Choroid plexus epithelial cell (primary cell): Measurements from ENCODE around the gene ANTXR1.
A peak's percentile ranks its signal among the peaks of the same experiment; 100 is the strongest.

Experiments used
- DNase-seq: peaks from one replicate; pipeline ENCODE4 v3.0.0-alpha.2; 2010; ENCODE audit warnings: low read depth
- H3K4me3 ChIP-seq: 2 replicates; pipeline ENCODE4 v1.5.1; 2011; ENCODE audit warnings: low read depth, mild to moderate bottlenecking, control low read depth, low read length, moderate library complexity
- TF ChIP-seq, protein P1 (sequence below): conservative IDR thresholded peaks from 2 replicates; pipeline ENCODE4 v1.5.1; 2011; ENCODE audit warnings: low read depth, mild to moderate bottlenecking, control low read depth, inconsistent platforms, low read length, moderate library complexity

The ANTXR1 gene

DNA sequence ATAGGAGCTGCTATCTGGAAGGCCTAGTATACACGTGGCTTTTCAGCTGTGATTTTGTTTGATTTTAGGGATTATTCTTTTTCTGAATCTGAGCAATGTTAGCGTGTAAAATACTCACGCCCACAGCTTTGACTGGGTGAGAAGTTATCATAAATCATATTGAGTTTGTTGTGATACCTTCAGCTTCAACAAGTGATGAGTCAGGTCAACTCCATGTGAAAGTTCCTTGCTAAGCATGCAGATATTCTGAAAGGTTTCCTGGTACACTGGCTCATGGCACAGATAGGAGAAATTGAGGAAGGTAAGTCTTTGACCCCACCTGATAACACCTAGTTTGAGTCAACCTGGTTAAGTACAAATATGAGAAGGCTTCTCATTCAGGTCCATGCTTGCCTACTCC lies 38.7 kb upstream of the ANTXR1 start, which contains the start of gene GKN1:
GKN1 (plus strand) TSS at position 386 of the 400 bp plus-strand sequence. CDS start 42 bp downstream, outside the sequence.
- no peak within 1 kb of the TSS for H3K4me3 ChIP-seq
- no peak for DNase-seq
- TF ChIP-seq, protein P1, sequence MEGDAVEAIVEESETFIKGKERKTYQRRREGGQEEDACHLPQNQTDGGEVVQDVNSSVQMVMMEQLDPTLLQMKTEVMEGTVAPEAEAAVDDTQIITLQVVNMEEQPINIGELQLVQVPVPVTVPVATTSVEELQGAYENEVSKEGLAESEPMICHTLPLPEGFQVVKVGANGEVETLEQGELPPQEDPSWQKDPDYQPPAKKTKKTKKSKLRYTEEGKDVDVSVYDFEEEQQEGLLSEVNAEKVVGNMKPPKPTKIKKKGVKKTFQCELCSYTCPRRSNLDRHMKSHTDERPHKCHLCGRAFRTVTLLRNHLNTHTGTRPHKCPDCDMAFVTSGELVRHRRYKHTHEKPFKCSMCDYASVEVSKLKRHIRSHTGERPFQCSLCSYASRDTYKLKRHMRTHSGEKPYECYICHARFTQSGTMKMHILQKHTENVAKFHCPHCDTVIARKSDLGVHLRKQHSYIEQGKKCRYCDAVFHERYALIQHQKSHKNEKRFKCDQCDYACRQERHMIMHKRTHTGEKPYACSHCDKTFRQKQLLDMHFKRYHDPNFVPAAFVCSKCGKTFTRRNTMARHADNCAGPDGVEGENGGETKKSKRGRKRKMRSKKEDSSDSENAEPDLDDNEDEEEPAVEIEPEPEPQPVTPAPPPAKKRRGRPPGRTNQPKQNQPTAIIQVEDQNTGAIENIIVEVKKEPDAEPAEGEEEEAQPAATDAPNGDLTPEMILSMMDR, result no peak

GRCh38 chr2:68974946-68975665 lies 37.9 kb upstream of the ANTXR1 start:
- DNase-seq, result peak; percentile 72
- TF ChIP-seq, protein P1, result no peak
- no peak overlapping the region for H3K4me3 ChIP-seq

GRCh38 chr2:68975844-68976243 lies 37.1 kb upstream of the ANTXR1 start:
- H3K4me3 ChIP-seq, result no peak overlapping the region
- no peak for DNase-seq
- TF ChIP-seq, protein P1, result no peak

GRCh38 chr2:68977453-68977852 lies 35.5 kb upstream of the ANTXR1 start:
- TF ChIP-seq, protein P1, result no peak
- no peak for DNase-seq
- H3K4me3 ChIP-seq, result no peak overlapping the region

DNA sequence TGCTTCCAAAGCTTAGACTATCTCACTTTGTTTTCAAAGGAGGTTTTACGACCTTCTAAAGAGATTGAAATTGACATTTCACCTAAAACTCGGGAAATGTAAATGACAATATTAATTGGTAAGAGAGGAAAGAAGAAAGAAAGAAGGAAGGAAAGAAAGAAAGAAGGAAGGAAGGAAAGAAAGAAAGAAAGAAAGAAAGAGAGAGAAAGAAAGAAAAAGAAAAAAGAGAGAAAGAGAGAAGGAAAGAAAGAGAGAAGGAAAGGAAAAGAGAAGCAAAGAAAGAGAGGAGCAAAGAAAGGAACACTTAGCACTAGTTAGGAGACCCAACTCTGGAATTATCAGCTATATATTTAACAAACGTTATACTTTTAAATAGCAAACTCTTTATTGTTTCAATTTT lies 34.9 kb upstream of the ANTXR1 start:
- TF ChIP-seq, protein P1, result no peak
- DNase-seq, result no peak

DNA sequence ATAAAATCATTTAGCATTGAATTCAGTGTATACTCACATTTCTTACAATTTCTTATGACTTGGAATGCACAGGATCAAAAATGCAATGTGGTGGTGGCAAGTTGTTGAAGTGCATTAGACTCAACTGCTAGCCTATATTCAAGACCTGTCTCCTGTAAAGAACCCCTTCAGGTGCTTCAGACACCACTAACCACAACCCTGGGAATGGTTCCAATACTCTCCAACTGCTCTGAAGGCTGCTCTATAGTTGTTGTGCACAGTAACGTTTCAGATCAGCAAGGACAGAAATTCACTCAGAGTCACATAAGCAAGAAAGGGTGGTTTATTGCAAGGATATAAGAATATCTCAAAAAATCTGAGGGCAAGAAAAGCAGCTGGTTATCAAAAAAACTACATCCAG lies 32.0 kb upstream of the ANTXR1 start:
- no peak overlapping the region for H3K4me3 ChIP-seq
- DNase-seq, result peak; percentile 33
- TF ChIP-seq, protein P1, result no peak

More for the DNA sequence above, 34.9 kb upstream of the ANTXR1 start:
- no peak overlapping the region for H3K4me3 ChIP-seq

GRCh38 chr2:68987021-68987503 lies 25.9 kb upstream of the ANTXR1 start:
- no peak overlapping the region for H3K4me3 ChIP-seq
- peak; percentile 23 for DNase-seq
- TF ChIP-seq, protein P1, result no peak
